Esophagus muscularis mucosa (tissue), 4 donors: Measurements from ENCODE around the gene ZNF101. TPM values are rescaled to one million over a fixed set of nuclear protein-coding genes. Genes with fewer than 3 reads are reported as not detected.

Experiments
- DNase-seq: peaks from one replicate; pipeline ENCODE4 v3.0.0-alpha.2; 2017; ENCODE audit errors: extremely low spot score
- H3K27ac ChIP-seq, 4 donors: fragments of 200-600 bp; sonication (generic); replicated peaks in 1 of 4; 1 replicate in 3 of 4; 2 replicates in 1 of 4; pipeline ENCODE4 v1.5.1; 2016 to 2019; ENCODE audit warnings: mild to moderate bottlenecking in 1 of 4
- H3K27me3 ChIP-seq, 4 donors: fragments of 200-600 bp; sonication (generic); one replicate each; pipeline versions ENCODE4 v1.5.1 to v1.6.0; 2016 to 2019
- H3K36me3 ChIP-seq, 4 donors: fragments of 200-600 bp; sonication (generic); one replicate each; pipeline ENCODE4 v1.5.1; 2016 to 2019
- H3K4me1 ChIP-seq, 4 donors: fragments of 200-600 bp; sonication (generic); one replicate each; pipeline ENCODE4 v1.5.1; 2016 to 2019
- H3K4me3 ChIP-seq, 4 donors: fragments of 200-600 bp; sonication (generic); 1 replicate in 2 of 4; 2 replicates in 2 of 4; pipeline ENCODE4 v1.5.1; 2016 to 2019; ENCODE audit warnings: mild to moderate bottlenecking in 4 of 4, moderate library complexity in 1 of 4
- H3K9me3 ChIP-seq, 4 donors: fragments of 200-600 bp; sonication (generic); 1 replicate in 3 of 4; 2 replicates in 1 of 4; pipeline ENCODE4 v1.5.1; 2016 to 2019
- EP300 ChIP-seq: sonication (generic); formaldehyde crosslinking; IDR thresholded peaks from one replicate; pipeline ENCODE4 v1.6.1; 2017; ENCODE audit warnings: antibody characterized with exemption
- POLR2A ChIP-seq: fragments of 450-650 bp; IDR thresholded peaks from one replicate; pipeline ENCODE4 v1.6.1; 2017; ENCODE audit warnings: antibody characterized with exemption, moderate library complexity, mild to moderate bottlenecking, low read depth
- POLR2AphosphoS5 ChIP-seq, 2 donors: sonication (generic); formaldehyde crosslinking; IDR thresholded peaks; one replicate each; pipeline ENCODE4 v1.6.1; 2017; ENCODE audit warnings: antibody characterized with exemption in 2 of 2
- WGBS: methylation state at CpG from one replicate; pipeline ENCODE4 v1.1.5; 2018; 5-methylcytosine and 5-hydroxymethylcytosine counted together
- intact Hi-C: fragments of 100-400 bp; cut with DNase I; formaldehyde crosslinking; loops from one replicate; pipeline ENCODE4 v1.15.1; 2023
- total RNA-seq, 4 donors: library from RNA; depleted of rRNA; stranded (reverse); fragments of >200 nt; gene quantifications; one replicate each; pipeline versions ENCODE4 v1.1.0 to v1.2.1, GENCODE V29; 2016
- TF ChIP-seq, protein P1 (sequence below), 3 experiments: fragments of 200-600 bp in 2 of 3; fragments of 450-650 bp in 1 of 3; sonication (generic) in 2 of 3; IDR thresholded peaks; one replicate each; pipeline ENCODE4 v1.5.1; 2017 to 2019; ENCODE audit warnings: antibody characterized with exemption in 3 of 3, mild to moderate bottlenecking in 2 of 3, moderate library complexity in 1 of 3

Gene ZNF101
- total RNA-seq, 4 donors from 2014 or later: 4.5 to 7.1 (median 5.7) TPM

GRCh38 chr19:19630062-19630414 lies 38.6 kb upstream of the ZNF101 start:
- 100% methylated on average over 7 of the region's 11 CpGs for WGBS
- intact Hi-C loops: no loop called here

DNA sequence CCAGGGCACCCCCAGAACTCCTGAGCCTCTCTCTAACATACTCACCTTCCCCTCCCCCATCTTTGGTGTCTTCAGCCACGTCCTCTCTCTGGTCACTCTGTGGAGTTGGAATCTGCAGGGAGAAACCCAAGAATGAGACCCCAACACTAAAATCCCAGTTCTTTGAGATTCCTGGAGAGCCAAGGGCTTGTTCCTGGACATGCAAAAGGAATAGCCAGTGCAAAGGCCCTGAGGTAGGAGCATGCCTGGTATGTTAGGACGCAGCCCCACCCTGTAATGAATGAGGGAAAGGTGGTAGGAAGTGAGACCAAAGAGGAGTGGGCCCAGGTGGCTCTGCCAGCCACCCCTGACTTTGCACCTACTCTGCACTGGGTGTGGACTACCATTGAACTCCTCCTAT lies 38.2 kb upstream of the ZNF101 start:
- 100% methylated on average over 2 of the region's 2 CpGs for WGBS
- H3K27me3 ChIP-seq: peaks cover 0 to 33% (median 10%) of the 10 kb centered on the region in 4 donors
- intact Hi-C loops: no loop called here
- H3K9me3 ChIP-seq: no peaks in the 10 kb centered on the region
- no peak overlapping the region for H3K27ac ChIP-seq
- H3K4me1 ChIP-seq: peaks cover 14 to 19% (median 17%) of the 10 kb centered on the region in 4 donors
- H3K4me3 ChIP-seq: no peak overlapping the region
- TF ChIP-seq POLR2AphosphoS5 (IDR thresholded peaks at IDR 0.05) (no peak), EP300 (no peak), POLR2A (no peak)
- TF ChIP-seq, protein P1, sequence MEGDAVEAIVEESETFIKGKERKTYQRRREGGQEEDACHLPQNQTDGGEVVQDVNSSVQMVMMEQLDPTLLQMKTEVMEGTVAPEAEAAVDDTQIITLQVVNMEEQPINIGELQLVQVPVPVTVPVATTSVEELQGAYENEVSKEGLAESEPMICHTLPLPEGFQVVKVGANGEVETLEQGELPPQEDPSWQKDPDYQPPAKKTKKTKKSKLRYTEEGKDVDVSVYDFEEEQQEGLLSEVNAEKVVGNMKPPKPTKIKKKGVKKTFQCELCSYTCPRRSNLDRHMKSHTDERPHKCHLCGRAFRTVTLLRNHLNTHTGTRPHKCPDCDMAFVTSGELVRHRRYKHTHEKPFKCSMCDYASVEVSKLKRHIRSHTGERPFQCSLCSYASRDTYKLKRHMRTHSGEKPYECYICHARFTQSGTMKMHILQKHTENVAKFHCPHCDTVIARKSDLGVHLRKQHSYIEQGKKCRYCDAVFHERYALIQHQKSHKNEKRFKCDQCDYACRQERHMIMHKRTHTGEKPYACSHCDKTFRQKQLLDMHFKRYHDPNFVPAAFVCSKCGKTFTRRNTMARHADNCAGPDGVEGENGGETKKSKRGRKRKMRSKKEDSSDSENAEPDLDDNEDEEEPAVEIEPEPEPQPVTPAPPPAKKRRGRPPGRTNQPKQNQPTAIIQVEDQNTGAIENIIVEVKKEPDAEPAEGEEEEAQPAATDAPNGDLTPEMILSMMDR (IDR thresholded peaks at IDR 0.05): no peak
- no peak for DNase-seq
- H3K36me3 ChIP-seq: peaks cover 3 to 24% (median 19%) of the 10 kb centered on the region in 4 donors

More at GRCh38 chr19:19630062-19630414, 38.6 kb upstream of the ZNF101 start:
- Histone ChIP-seq H3K27me3 (peaks cover 0 to 33% (median 10%) of the 10 kb centered on the region in 4 donors), H3K4me3 (no peak overlapping the region), H3K9me3 (no peaks in the 10 kb centered on the region), H3K4me1 (peaks cover 14 to 19% (median 17%) of the 10 kb centered on the region in 4 donors), H3K27ac (no peak overlapping the region), H3K36me3 (peaks cover 3 to 20% (median 17%) of the 10 kb centered on the region in 4 donors)
- TF ChIP-seq POLR2A: no peak
- no peak for TF ChIP-seq POLR2AphosphoS5 (IDR thresholded peaks at IDR 0.05)
- TF ChIP-seq EP300: no peak
- TF ChIP-seq, protein P1 (IDR thresholded peaks at IDR 0.05): no peak
- DNase-seq: no peak

GRCh38 chr19:19631346-19631745 lies 37.3 kb upstream of the ZNF101 start:
- WGBS: 92% methylated on average over 2 of the region's 7 CpGs
- no peak for TF ChIP-seq POLR2AphosphoS5 (IDR thresholded peaks at IDR 0.05)
- no peak for TF ChIP-seq EP300
- no peak for TF ChIP-seq POLR2A
- TF ChIP-seq, protein P1 (IDR thresholded peaks at IDR 0.05): no peak
- peaks cover 0 to 26% (median 10%) of the 10 kb centered on the region in 4 donors for H3K27me3 ChIP-seq
- no peaks in the 10 kb centered on the region for H3K9me3 ChIP-seq
- intact Hi-C loops: no loop called here
- peaks cover 3 to 33% (median 21%) of the 10 kb centered on the region in 4 donors for H3K36me3 ChIP-seq
- no peak overlapping the region for H3K4me3 ChIP-seq
- H3K27ac ChIP-seq: no peak overlapping the region
- H3K4me1 ChIP-seq: peaks cover 14 to 19% (median 17%) of the 10 kb centered on the region in 4 donors
- no peak for DNase-seq

GRCh38 chr19:19632661-19633060 lies 36.0 kb upstream of the ZNF101 start:
- H3K36me3 ChIP-seq: peaks cover 3 to 47% (median 21%) of the 10 kb centered on the region in 4 donors
- no peaks in the 10 kb centered on the region for H3K9me3 ChIP-seq
- no peak for DNase-seq
- peaks cover 0 to 13% (median 9%) of the 10 kb centered on the region in 4 donors for H3K27me3 ChIP-seq
- H3K27ac ChIP-seq: no peak overlapping the region
- H3K4me3 ChIP-seq: no peak overlapping the region
- TF ChIP-seq POLR2AphosphoS5 (IDR thresholded peaks at IDR 0.05): no peak
- TF ChIP-seq, protein P1 (IDR thresholded peaks at IDR 0.05): no peak
- TF ChIP-seq POLR2A: no peak
- no peak for TF ChIP-seq EP300
- WGBS: 81% methylated on average over 5 of the region's 5 CpGs
- peaks cover 11 to 13% (median 12%) of the 10 kb centered on the region in 4 donors for H3K4me1 ChIP-seq
- intact Hi-C loops: no loop called here
